GM23338 (cell line): ENCODE measurements around the gene STAM2. TPM values are rescaled to one million over a fixed set of nuclear protein-coding genes. Genes with fewer than 3 reads are reported as not detected.

Source experiments
- ATAC-seq: fragments of 200-7000 bp; cut with Tn5 transposase; 3 replicates; pipeline ENCODE4 v1.9.1; 2020
- DNase-seq: peaks from one replicate; pipeline ENCODE4 v3.0.0-alpha.2; 2015; ENCODE audit warnings: low spot score
- H2AFZ ChIP-seq: fragments of 200-600 bp; sonication (generic); 2 replicates; pipeline ENCODE4 v1.8.0; 2016; ENCODE audit warnings: antibody characterized with exemption, mild to moderate bottlenecking, moderate library complexity
- H3F3A ChIP-seq: fragments of 200-600 bp; sonication (generic); replicated peaks from 2 replicates; pipeline ENCODE4 v1.8.0; 2017; ENCODE audit warnings: antibody characterized with exemption, mixed run types, low read depth
- H3K27ac ChIP-seq: fragments of 200-600 bp; sonication (generic); 2 replicates; pipeline ENCODE4 v1.6.1; 2016; ENCODE audit warnings: low read depth
- H3K27me3 ChIP-seq: fragments of 200-600 bp; sonication (generic); 2 replicates; pipeline ENCODE4 v1.8.0; 2016; ENCODE audit warnings: mild to moderate bottlenecking, mixed run types, moderate library complexity; ENCODE audit not compliant: insufficient read depth
- H3K36me3 ChIP-seq: fragments of 200-600 bp; sonication (generic); 2 replicates; pipeline ENCODE4 v1.8.0; 2016; ENCODE audit warnings: mild to moderate bottlenecking; ENCODE audit not compliant: insufficient read depth
- H3K4me1 ChIP-seq: fragments of 200-600 bp; sonication (generic); 2 replicates; pipeline ENCODE4 v1.8.0; 2016; ENCODE audit warnings: mild to moderate bottlenecking, moderate library complexity; ENCODE audit not compliant: insufficient read depth
- H3K4me2 ChIP-seq: fragments of 200-600 bp; sonication (generic); 2 replicates; pipeline ENCODE4 v1.7.1; 2017; ENCODE audit warnings: mixed run types
- H3K4me3 ChIP-seq: fragments of 200-600 bp; sonication (generic); 2 replicates; pipeline ENCODE4 v1.6.1; 2016; ENCODE audit warnings: mixed run types
- H3K79me2 ChIP-seq: fragments of 200-600 bp; sonication (generic); replicated peaks from 2 replicates; pipeline ENCODE4 v1.8.0; 2017; ENCODE audit warnings: mild to moderate bottlenecking; ENCODE audit not compliant: insufficient read depth
- H3K9me2 ChIP-seq: fragments of 200-600 bp; sonication (generic); 2 replicates; pipeline ENCODE4 v1.8.0; 2017; ENCODE audit not compliant: insufficient read depth
- H4K20me1 ChIP-seq: fragments of 200-600 bp; sonication (generic); replicated peaks from 2 replicates; pipeline ENCODE4 v1.8.0; 2017; ENCODE audit warnings: mild to moderate bottlenecking; ENCODE audit not compliant: insufficient read depth
- H3K27ac Mint-ChIP-seq: 2 replicates; pipeline ENCODE4 v1.8.0; 2020; ENCODE audit warnings: inconsistent platforms, mild to moderate bottlenecking, moderate library complexity, mixed read lengths
- H3K27me3 Mint-ChIP-seq: 3 replicates; pipeline ENCODE4 v1.8.0; 2022; ENCODE audit warnings: low read depth, mild to moderate bottlenecking, moderate library complexity, mixed read lengths, inconsistent platforms; ENCODE audit not compliant: insufficient read depth, poor library complexity
- H3K36me3 Mint-ChIP-seq: 3 replicates; pipeline ENCODE4 v1.8.0; 2021; ENCODE audit warnings: low read depth, mild to moderate bottlenecking, inconsistent platforms, moderate library complexity, mixed read lengths
- H3K4me1 Mint-ChIP-seq: 3 replicates; pipeline ENCODE4 v1.8.0; 2020; ENCODE audit warnings: mild to moderate bottlenecking, inconsistent platforms, mixed read lengths
- H3K4me3 Mint-ChIP-seq: 3 replicates; pipeline ENCODE4 v1.8.0; 2021; ENCODE audit warnings: moderate library complexity, mild to moderate bottlenecking, inconsistent platforms, mixed read lengths
- H3K9me3 Mint-ChIP-seq: 3 replicates; pipeline ENCODE4 v1.8.0; 2020; ENCODE audit warnings: moderate library complexity, mild to moderate bottlenecking, inconsistent platforms, mixed read lengths
- CREB1 ChIP-seq: fragments of 250-450 bp; sonication (Bioruptor Pico); IDR thresholded peaks from 2 replicates; pipeline ENCODE4 v1.5.0; 2020; ENCODE audit warnings: low read depth, mild to moderate bottlenecking, moderate library complexity
- EZH2phosphoT487 ChIP-seq: fragments of 200-600 bp; sonication (generic); IDR thresholded peaks from one replicate; pipeline ENCODE4 v1.8.1; 2018; ENCODE audit warnings: antibody characterized with exemption; ENCODE audit not compliant: unreplicated experiment
- JUNB ChIP-seq: IDR thresholded peaks from one replicate; pipeline ENCODE4 v1.6.1; 2016; ENCODE audit warnings: antibody characterized with exemption; ENCODE audit not compliant: unreplicated experiment
- NANOG ChIP-seq: IDR thresholded peaks from 2 replicates; pipeline ENCODE4 v1.6.1; 2016; ENCODE audit warnings: antibody characterized with exemption, borderline replicate concordance
- STAT1 ChIP-seq: IDR thresholded peaks from one replicate; pipeline ENCODE4 v1.6.1; 2016; ENCODE audit warnings: antibody characterized with exemption; ENCODE audit not compliant: unreplicated experiment
- polyA plus RNA-seq: library from polyadenylated mRNA; unstranded; fragments of >200 nt; fragmentation: Nextera tagmentation; extraction: Ambion mirVana; gene quantifications from 2 replicates; pipeline ENCODE4 v1.2.1, GENCODE V29; 2016
- total RNA-seq: library from RNA; depleted of rRNA; stranded (reverse); fragments of >200 nt; shearing (Covaris generic); gene quantifications from 2 replicates; pipeline ENCODE4 v1.2.3, GENCODE V29; 2014
- TF ChIP-seq, protein P1 (sequence below): IDR thresholded peaks from 2 replicates; pipeline ENCODE4 v1.6.1; 2016; ENCODE audit warnings: antibody characterized with exemption
- TF ChIP-seq, protein P2 (sequence below), 2 experiments: fragments of 200-600 bp in 1 of 2; sonication (generic) in 1 of 2; conservative IDR thresholded peaks; 2 replicates each; pipeline versions ENCODE4 v1.5.1 to v1.6.1; 2016 to 2017; ENCODE audit warnings: antibody characterized with exemption in 2 of 2, low read depth in 2 of 2, mild to moderate bottlenecking in 2 of 2, moderate library complexity in 1 of 2
- TF ChIP-seq, protein P3 (sequence below): IDR thresholded peaks from one replicate; pipeline ENCODE4 v1.6.1; 2018; ENCODE audit warnings: antibody characterized with exemption; ENCODE audit not compliant: unreplicated experiment
- TF ChIP-seq, protein P4 (sequence below): fragments of 250-450 bp; sonication (Bioruptor Pico); IDR thresholded peaks from 2 replicates; pipeline ENCODE4 v1.5.0; 2020; ENCODE audit warnings: mild to moderate bottlenecking, moderate library complexity

Gene STAM2
- total and polyA plus RNA-seq, 2 experiments from 2014 or later, result 4.6 to 18.2 TPM

DNA sequence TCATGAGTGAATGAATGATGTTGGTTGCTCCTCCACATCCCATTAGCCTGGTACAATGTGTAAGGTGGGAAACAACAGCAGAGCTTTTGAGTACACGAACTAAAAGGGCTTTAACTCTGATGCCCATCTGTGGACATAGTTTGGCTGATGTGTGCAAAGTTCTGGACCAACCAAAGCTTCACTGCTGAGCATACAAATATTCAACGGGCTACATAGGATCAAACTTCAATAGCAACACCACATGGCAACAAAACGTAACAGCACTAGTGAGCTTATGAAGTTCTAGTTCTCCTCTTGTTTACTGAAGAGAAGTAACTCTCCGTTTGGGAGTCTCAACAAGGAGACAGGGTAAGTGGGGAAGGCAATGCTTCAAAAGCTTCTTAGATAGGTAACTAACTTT, 20.4 kb downstream of the STAM2 start:
- Mint-ChIP-seq H3K36me3 (peaks cover 31% of the 10 kb centered on the region), H3K4me1 (peaks cover 9% of the 10 kb centered on the region; the same call in 2 of the 3 replicates), H3K9me3 (peaks cover 25% of the 10 kb centered on the region), H3K27me3 (peaks cover 5% of the 10 kb centered on the region), H3K4me3 (no peak overlapping the region), H3K27ac (no peak overlapping the region)
- H3F3A ChIP-seq, result no peaks in the 10 kb centered on the region
- no peak overlapping the region for H3K27ac ChIP-seq
- ATAC-seq, result no peak
- no peaks in the 10 kb centered on the region for H3K27me3 ChIP-seq
- H3K79me2 ChIP-seq, result peaks cover 14% of the 10 kb centered on the region
- H2AFZ ChIP-seq, result no peak overlapping the region
- no peak overlapping the region for H3K4me2 ChIP-seq
- no peaks in the 10 kb centered on the region for H3K36me3 ChIP-seq
- no peaks in the 10 kb centered on the region for H3K9me2 ChIP-seq
- no peaks in the 10 kb centered on the region for H4K20me1 ChIP-seq
- H3K4me3 ChIP-seq, result no peak overlapping the region
- TF ChIP-seq NANOG (no peak), EZH2phosphoT487 (no peak), CREB1 (no peak)
- TF ChIP-seq, protein P1, sequence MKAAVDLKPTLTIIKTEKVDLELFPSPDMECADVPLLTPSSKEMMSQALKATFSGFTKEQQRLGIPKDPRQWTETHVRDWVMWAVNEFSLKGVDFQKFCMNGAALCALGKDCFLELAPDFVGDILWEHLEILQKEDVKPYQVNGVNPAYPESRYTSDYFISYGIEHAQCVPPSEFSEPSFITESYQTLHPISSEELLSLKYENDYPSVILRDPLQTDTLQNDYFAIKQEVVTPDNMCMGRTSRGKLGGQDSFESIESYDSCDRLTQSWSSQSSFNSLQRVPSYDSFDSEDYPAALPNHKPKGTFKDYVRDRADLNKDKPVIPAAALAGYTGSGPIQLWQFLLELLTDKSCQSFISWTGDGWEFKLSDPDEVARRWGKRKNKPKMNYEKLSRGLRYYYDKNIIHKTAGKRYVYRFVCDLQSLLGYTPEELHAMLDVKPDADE, result no peak
- no peak for DNase-seq
- H3K4me1 ChIP-seq, result no peaks in the 10 kb centered on the region

DNA sequence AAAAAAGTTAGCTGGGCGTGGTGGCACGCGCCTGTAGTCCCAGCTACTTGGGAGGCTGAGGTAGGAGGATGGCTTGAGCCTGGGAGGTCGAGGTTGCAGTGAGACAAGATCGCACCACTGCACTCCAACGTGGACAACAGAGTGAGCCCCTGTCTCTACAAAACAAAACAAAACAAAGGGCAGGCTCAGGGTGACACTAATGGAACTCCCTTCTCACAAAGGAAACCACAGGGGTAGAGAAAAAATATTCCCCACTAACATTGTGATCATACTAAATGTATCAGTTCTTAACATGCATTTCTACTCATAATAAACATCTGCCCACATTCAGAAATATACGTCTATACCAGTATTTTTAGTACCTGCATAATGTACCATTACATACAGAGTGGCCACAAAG, 21.1 kb downstream of the STAM2 start:
- no peak for TF ChIP-seq NANOG
- TF ChIP-seq, protein P2, sequence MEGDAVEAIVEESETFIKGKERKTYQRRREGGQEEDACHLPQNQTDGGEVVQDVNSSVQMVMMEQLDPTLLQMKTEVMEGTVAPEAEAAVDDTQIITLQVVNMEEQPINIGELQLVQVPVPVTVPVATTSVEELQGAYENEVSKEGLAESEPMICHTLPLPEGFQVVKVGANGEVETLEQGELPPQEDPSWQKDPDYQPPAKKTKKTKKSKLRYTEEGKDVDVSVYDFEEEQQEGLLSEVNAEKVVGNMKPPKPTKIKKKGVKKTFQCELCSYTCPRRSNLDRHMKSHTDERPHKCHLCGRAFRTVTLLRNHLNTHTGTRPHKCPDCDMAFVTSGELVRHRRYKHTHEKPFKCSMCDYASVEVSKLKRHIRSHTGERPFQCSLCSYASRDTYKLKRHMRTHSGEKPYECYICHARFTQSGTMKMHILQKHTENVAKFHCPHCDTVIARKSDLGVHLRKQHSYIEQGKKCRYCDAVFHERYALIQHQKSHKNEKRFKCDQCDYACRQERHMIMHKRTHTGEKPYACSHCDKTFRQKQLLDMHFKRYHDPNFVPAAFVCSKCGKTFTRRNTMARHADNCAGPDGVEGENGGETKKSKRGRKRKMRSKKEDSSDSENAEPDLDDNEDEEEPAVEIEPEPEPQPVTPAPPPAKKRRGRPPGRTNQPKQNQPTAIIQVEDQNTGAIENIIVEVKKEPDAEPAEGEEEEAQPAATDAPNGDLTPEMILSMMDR (conservative IDR thresholded peaks at IDR 0.05; ENCODE audit: low read depth in 2 of 2), result no peak
- TF ChIP-seq, protein P3, sequence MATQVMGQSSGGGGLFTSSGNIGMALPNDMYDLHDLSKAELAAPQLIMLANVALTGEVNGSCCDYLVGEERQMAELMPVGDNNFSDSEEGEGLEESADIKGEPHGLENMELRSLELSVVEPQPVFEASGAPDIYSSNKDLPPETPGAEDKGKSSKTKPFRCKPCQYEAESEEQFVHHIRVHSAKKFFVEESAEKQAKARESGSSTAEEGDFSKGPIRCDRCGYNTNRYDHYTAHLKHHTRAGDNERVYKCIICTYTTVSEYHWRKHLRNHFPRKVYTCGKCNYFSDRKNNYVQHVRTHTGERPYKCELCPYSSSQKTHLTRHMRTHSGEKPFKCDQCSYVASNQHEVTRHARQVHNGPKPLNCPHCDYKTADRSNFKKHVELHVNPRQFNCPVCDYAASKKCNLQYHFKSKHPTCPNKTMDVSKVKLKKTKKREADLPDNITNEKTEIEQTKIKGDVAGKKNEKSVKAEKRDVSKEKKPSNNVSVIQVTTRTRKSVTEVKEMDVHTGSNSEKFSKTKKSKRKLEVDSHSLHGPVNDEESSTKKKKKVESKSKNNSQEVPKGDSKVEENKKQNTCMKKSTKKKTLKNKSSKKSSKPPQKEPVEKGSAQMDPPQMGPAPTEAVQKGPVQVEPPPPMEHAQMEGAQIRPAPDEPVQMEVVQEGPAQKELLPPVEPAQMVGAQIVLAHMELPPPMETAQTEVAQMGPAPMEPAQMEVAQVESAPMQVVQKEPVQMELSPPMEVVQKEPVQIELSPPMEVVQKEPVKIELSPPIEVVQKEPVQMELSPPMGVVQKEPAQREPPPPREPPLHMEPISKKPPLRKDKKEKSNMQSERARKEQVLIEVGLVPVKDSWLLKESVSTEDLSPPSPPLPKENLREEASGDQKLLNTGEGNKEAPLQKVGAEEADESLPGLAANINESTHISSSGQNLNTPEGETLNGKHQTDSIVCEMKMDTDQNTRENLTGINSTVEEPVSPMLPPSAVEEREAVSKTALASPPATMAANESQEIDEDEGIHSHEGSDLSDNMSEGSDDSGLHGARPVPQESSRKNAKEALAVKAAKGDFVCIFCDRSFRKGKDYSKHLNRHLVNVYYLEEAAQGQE, result no peak
- TF ChIP-seq JUNB, result no peak
- no peak for TF ChIP-seq STAT1
- TF ChIP-seq, protein P4, sequence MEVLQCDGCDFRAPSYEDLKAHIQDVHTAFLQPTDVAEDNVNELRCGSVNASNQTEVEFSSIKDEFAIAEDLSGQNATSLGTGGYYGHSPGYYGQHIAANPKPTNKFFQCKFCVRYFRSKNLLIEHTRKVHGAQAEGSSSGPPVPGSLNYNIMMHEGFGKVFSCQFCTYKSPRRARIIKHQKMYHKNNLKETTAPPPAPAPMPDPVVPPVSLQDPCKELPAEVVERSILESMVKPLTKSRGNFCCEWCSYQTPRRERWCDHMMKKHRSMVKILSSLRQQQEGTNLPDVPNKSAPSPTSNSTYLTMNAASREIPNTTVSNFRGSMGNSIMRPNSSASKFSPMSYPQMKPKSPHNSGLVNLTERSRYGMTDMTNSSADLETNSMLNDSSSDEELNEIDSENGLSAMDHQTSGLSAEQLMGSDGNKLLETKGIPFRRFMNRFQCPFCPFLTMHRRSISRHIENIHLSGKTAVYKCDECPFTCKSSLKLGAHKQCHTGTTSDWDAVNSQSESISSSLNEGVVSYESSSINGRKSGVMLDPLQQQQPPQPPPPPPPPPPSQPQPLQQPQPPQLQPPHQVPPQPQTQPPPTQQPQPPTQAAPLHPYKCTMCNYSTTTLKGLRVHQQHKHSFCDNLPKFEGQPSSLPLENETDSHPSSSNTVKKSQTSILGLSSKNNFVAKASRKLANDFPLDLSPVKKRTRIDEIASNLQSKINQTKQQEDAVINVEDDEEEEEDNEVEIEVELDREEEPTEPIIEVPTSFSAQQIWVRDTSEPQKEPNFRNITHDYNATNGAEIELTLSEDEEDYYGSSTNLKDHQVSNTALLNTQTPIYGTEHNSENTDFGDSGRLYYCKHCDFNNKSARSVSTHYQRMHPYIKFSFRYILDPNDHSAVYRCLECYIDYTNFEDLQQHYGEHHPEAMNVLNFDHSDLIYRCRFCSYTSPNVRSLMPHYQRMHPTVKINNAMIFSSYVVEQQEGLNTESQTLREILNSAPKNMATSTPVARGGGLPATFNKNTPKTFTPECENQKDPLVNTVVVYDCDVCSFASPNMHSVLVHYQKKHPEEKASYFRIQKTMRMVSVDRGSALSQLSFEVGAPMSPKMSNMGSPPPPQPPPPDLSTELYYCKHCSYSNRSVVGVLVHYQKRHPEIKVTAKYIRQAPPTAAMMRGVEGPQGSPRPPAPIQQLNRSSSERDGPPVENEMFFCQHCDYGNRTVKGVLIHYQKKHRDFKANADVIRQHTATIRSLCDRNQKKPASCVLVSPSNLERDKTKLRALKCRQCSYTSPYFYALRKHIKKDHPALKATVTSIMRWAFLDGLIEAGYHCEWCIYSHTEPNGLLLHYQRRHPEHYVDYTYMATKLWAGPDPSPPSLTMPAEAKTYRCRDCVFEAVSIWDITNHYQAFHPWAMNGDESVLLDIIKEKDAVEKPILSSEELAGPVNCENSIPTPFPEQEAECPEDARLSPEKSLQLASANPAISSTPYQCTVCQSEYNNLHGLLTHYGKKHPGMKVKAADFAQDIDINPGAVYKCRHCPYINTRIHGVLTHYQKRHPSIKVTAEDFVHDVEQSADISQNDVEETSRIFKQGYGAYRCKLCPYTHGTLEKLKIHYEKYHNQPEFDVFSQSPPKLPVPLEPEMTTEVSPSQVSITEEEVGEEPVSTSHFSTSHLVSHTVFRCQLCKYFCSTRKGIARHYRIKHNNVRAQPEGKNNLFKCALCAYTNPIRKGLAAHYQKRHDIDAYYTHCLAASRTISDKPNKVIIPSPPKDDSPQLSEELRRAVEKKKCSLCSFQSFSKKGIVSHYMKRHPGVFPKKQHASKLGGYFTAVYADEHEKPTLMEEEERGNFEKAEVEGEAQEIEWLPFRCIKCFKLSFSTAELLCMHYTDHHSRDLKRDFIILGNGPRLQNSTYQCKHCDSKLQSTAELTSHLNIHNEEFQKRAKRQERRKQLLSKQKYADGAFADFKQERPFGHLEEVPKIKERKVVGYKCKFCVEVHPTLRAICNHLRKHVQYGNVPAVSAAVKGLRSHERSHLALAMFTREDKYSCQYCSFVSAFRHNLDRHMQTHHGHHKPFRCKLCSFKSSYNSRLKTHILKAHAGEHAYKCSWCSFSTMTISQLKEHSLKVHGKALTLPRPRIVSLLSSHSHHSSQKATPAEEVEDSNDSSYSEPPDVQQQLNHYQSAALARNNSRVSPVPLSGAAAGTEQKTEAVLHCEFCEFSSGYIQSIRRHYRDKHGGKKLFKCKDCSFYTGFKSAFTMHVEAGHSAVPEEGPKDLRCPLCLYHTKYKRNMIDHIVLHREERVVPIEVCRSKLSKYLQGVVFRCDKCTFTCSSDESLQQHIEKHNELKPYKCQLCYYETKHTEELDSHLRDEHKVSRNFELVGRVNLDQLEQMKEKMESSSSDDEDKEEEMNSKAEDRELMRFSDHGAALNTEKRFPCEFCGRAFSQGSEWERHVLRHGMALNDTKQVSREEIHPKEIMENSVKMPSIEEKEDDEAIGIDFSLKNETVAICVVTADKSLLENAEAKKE (CRISPR knock-in tag), result no peak
- TF ChIP-seq CREB1, result no peak

More for the DNA sequence above, 21.1 kb downstream of the STAM2 start:
- H3K27ac ChIP-seq, result no peak overlapping the region
- Mint-ChIP-seq H3K27ac (no peak overlapping the region), H3K36me3 (peaks cover 23% of the 10 kb centered on the region), H3K4me1 (peaks cover 9% of the 10 kb centered on the region; the same call in 2 of the 3 replicates), H3K4me3 (no peak overlapping the region), H3K9me3 (peaks cover 18% of the 10 kb centered on the region), H3K27me3 (peaks cover 3% of the 10 kb centered on the region)
- H3K36me3 ChIP-seq, result no peaks in the 10 kb centered on the region
- peaks cover 14% of the 10 kb centered on the region for H3K79me2 ChIP-seq
- no peak overlapping the region for H3K4me3 ChIP-seq
- DNase-seq, result no peak
- H4K20me1 ChIP-seq, result no peaks in the 10 kb centered on the region
- H3K27me3 ChIP-seq, result no peaks in the 10 kb centered on the region
- H2AFZ ChIP-seq, result no peak overlapping the region
- H3F3A ChIP-seq, result no peaks in the 10 kb centered on the region
- H3K9me2 ChIP-seq, result no peaks in the 10 kb centered on the region
- no peaks in the 10 kb centered on the region for H3K4me1 ChIP-seq
- H3K4me2 ChIP-seq, result no peak overlapping the region
- no peak for ATAC-seq
